Left forelimb (tissue), 1 donor: Measurements from ENCODE around the gene TBC1D3C.
"Not testable (repeated sequence)": the region's sequence is repeated elsewhere in the genome, so short reads cannot be mapped to it uniquely, and the experiment has no call there.

ENCODE experiments used
- DNase-seq: peaks from one replicate; pipeline ENCODE4 v3.0.0-alpha.2; 2018; ENCODE audit warnings: low spot score

Gene TBC1D3C

DNA sequence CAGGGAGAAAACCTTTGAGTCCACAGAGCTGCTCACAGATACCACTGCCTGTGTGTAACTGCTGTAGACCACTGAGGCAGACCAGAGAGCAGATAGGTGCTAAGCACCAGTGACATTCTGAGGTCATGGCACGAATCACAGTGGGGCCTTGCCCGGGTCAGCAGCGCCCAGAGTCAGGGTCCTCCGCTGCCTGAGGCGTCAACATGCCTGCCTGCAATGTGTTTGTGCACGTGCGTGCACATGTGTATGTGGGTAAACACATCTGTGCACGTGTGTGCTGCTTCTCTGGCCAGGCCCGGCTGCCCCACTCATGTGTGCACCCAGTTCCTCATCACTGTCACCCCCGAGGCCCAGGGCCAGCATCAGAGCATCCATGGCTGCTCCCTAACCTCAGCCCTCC lies at the start of gene TBC1D3C:
TBC1D3C (minus strand) TSS at position 101 of the 400 bp plus-strand sequence. CDS start 1,568 bp downstream, outside the sequence.
- not testable (repeated sequence) for DNase-seq

DNA sequence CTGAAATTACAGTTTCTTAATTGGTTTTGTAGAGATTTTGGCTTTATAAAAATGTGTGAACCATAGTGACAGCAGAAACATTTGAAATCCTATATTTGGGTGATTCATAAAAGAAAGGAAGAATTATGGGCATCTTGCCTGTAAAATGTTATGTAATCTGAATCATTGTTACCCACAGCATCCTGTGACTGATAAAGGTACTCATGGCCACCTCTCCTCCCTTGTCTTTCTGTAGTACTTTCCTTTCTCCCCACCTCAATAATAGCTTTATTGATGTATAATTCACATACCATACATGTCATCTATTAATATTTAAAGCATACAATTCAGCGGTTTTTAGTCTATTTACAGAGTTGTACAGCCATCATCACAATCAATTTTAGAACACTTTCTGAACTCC lies 30.8 kb upstream of the TBC1D3C start:
- DNase-seq, result not testable (repeated sequence)

DNA sequence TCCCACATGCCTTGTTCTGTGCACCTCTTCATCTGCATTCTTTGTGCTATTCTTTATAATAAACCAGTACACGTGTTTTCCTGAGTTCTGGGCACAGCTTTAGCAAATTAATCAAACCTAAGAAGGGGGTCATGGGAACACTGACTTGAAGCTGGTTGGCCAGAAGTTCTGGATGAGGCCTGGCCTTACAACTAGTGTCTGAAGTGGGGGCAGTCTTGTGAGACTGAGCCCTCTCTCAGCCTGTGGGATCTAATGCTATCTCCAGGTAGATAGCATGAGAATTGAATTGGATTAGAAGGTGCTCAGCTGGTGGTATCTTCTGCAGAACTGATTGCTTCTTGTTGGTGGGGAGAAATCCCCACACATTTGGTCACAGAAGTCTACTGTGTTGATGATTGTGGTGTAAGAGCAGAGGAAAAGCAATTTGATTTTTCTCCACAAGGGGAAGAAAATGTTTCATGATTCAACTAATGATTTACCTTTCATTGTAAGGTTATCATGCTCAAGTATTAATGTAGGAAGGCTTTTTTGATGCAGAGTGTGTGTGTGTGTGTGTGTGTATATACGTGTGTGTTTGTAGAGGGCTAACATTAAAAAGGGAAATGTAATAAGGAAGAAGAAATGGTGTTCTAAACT lies 25.7 kb upstream of the TBC1D3C start:
- DNase-seq, result not testable (repeated sequence)

DNA sequence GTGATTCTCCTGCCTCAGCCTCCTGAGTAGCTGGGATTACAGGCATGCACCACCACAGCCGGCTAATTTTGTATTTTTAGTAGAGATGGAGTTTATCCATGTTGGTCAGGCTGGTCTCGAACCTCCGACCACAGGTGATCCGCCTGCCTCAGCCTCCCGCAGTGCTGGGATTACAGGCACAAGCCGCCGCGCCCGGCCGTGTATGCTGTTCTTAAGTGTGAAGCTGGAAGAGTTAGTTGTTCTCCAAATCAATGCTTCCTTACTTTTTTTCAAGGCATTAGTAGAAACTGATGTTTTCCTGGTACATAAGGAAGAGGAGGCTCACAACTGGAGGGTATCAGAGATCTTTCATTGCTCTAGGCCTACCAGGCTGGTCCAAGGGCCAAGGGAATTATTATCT lies 19.7 kb upstream of the TBC1D3C start:
- DNase-seq, result not testable (repeated sequence)

DNA sequence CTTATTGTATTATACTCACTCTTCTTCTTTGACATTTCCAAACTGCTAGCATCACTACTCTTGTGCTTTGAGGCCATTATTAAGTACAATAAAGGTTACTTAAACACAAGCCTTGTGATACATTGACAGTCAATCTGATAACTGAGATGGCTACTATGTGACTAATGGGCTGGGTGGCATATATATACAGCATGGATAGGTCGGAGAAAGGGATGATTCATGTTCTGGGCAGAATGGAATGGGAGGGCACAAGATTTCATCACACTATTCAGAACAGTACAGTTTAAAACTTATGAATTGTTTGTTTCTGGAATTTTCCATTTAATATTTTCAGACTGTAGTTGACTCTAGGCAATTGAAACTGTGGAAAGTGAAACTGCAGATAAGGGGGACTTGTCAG lies 18.9 kb upstream of the TBC1D3C start:
- DNase-seq, result not testable (repeated sequence)
